ENCODE data around the gene SLC22A17. TPM values are rescaled to one million over a fixed set of nuclear protein-coding genes. Genes with fewer than 3 reads are reported as not detected.

Gene SLC22A17
- total RNA-seq, 1 donor from 2014 or later: 52.5 TPM

- Mint-ChIP-seq H3K4me3 (peak overlapping the region; percentile 99), H3K9me3 (no peaks in the 10 kb centered on the region), H3K36me3 (no peaks in the 10 kb centered on the region), H3K4me1 (ENCODE audit: unreplicated experiment) (peaks cover 17% of the 10 kb centered on the region), H3K27me3 (no peaks in the 10 kb centered on the region), H3K27ac (peak overlapping the region; percentile 96)
- TF ChIP-seq CTCF (conservative IDR thresholded peaks at IDR 0.05): peak; percentile 82
- peak; percentile 100 for DNase-seq (ENCODE audit: extremely low spot score, unreplicated experiment)
These were observed 51.3 kb downstream of the SLC22A17 start for GRCh38 chr14:23301288-23301968.

GRCh38 chr14:23300687-23301223 is 51.9 kb downstream of the SLC22A17 start:
- Mint-ChIP-seq H3K27ac (peak overlapping the region; percentile 96), H3K27me3 (no peaks in the 10 kb centered on the region), H3K4me1 (ENCODE audit: unreplicated experiment) (peaks cover 11% of the 10 kb centered on the region), H3K36me3 (no peaks in the 10 kb centered on the region), H3K4me3 (peak overlapping the region; percentile 93), H3K9me3 (no peaks in the 10 kb centered on the region)
- no peak for TF ChIP-seq CTCF (conservative IDR thresholded peaks at IDR 0.05)
- no peak for DNase-seq (ENCODE audit: extremely low spot score, unreplicated experiment)

- no peaks in the 10 kb centered on the region for H3K36me3 Mint-ChIP-seq
- H3K4me1 Mint-ChIP-seq (ENCODE audit: unreplicated experiment): peaks cover 12% of the 10 kb centered on the region
- peak overlapping the region; percentile 93 for H3K4me3 Mint-ChIP-seq
- H3K27ac Mint-ChIP-seq: peak overlapping the region; percentile 96
- no peak for DNase-seq (ENCODE audit: extremely low spot score, unreplicated experiment)
- TF ChIP-seq CTCF (conservative IDR thresholded peaks at IDR 0.05): no peak
- H3K9me3 Mint-ChIP-seq: no peaks in the 10 kb centered on the region
- H3K27me3 Mint-ChIP-seq: peaks cover under 1% of the 10 kb centered on the region
These were observed 52.6 kb downstream of the SLC22A17 start for GRCh38 chr14:23299986-23300686.

GRCh38 chr14:23299211-23299957 is 53.3 kb downstream of the SLC22A17 start:
- H3K27me3 Mint-ChIP-seq: peaks cover 4% of the 10 kb centered on the region

More at GRCh38 chr14:23299211-23299957, 53.3 kb downstream of the SLC22A17 start:
- Mint-ChIP-seq H3K9me3 (no peaks in the 10 kb centered on the region), H3K4me3 (peak overlapping the region; percentile 93), H3K27ac (peak overlapping the region; percentile 96), H3K4me1 (ENCODE audit: unreplicated experiment) (peaks cover 16% of the 10 kb centered on the region), H3K36me3 (no peaks in the 10 kb centered on the region)
- DNase-seq (ENCODE audit: extremely low spot score, unreplicated experiment): no peak
- TF ChIP-seq CTCF (conservative IDR thresholded peaks at IDR 0.05): peak; percentile 52
